Ascending aorta (tissue), 2 donors: ENCODE results near the gene TOMM70. TPM values are rescaled to one million over a fixed set of nuclear protein-coding genes. Genes with fewer than 3 reads are reported as not detected.
"Not testable (repeated sequence)": the region's sequence is repeated elsewhere in the genome, so short reads cannot be mapped to it uniquely, and the experiment has no call there.

Experiments used
- DNase-seq, 2 donors: peaks; one replicate each; pipeline ENCODE4 v3.0.0-alpha.2; 2019; ENCODE audit warnings: low spot score in 2 of 2
- H3K27ac ChIP-seq, 2 donors: fragments of 200-600 bp; sonication (generic); one replicate each; pipeline ENCODE4 v1.5.1; 2016 to 2017; ENCODE audit warnings: mild to moderate bottlenecking in 1 of 2
- H3K27me3 ChIP-seq: fragments of 200-600 bp; sonication (generic); one replicate; pipeline ENCODE4 v1.5.1; 2017
- H3K36me3 ChIP-seq, 2 donors: fragments of 200-600 bp; sonication (generic); one replicate each; pipeline ENCODE4 v1.5.1; 2016
- H3K4me1 ChIP-seq, 2 donors: fragments of 200-600 bp; sonication (generic); one replicate each; pipeline ENCODE4 v1.5.1; 2016 to 2017; ENCODE audit warnings: mild to moderate bottlenecking in 1 of 2
- H3K4me3 ChIP-seq, 2 donors: fragments of 200-600 bp; sonication (generic); one replicate each; pipeline ENCODE4 v1.5.1; 2016 to 2017; ENCODE audit warnings: mild to moderate bottlenecking in 1 of 2
- H3K9me3 ChIP-seq, 2 donors: fragments of 200-600 bp; sonication (generic); one replicate each; pipeline ENCODE4 v1.5.1; 2016
- CTCF ChIP-seq, 3 experiments: fragments of 200-600 bp in 2 of 3; fragments of 450-650 bp in 1 of 3; sonication (generic) in 2 of 3; IDR thresholded peaks; one replicate each; pipeline ENCODE4 v1.5.1; 2016 to 2019; ENCODE audit warnings: antibody characterized with exemption in 3 of 3, mild to moderate bottlenecking in 1 of 3, moderate library complexity in 1 of 3
- intact Hi-C: fragments of 100-400 bp; cut with DNase I; formaldehyde crosslinking; loops from one replicate; pipeline ENCODE4 v1.15.1; 2023
- total RNA-seq: library from RNA; depleted of rRNA; stranded (reverse); fragments of >200 nt; gene quantifications from one replicate; pipeline ENCODE4 v1.1.0, GENCODE V29; 2016

The TOMM70 gene
- total RNA-seq, 1 donor from 2014 or later, result 16.4 TPM

DNA sequence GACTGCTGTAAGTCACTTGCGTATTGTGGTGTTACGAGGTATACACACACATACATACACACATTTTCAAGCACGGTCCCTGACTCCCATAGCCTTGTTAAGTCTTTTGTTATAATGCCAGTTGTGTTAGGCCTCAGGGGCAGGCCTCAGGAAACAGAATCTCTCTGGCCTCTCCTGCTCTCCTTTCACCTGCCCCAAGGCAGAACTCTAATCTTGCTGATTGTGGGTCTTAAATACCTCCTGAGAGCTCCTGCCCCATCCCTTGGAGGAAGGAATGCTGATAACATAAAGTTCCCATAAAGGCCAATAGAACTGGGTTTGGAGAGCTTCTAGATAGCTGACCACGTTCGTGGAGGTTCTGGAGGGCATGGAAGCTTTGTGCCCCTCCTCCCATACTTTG lies 70.2 kb downstream of the TOMM70 start:
- Histone ChIP-seq H3K27me3 (no peaks in the 10 kb centered on the region), H3K4me3 (no peak overlapping the region), H3K4me1 (peaks cover 0 to 5% of the 10 kb centered on the region in 2 donors), H3K27ac (no peak overlapping the region), H3K36me3 (peaks cover 0 to 8% of the 10 kb centered on the region in 2 donors), H3K9me3 (no peaks in the 10 kb centered on the region)
- intact Hi-C loops, result no loop called here
- no peak for DNase-seq
- no peak for TF ChIP-seq CTCF (IDR thresholded peaks at IDR 0.05)

- intact Hi-C loops, result no loop called here
- TF ChIP-seq CTCF (IDR thresholded peaks at IDR 0.05), result no peak
Measured at GRCh38 chr3:100329800-100330489, 70.9 kb downstream of the TOMM70 start.

DNA sequence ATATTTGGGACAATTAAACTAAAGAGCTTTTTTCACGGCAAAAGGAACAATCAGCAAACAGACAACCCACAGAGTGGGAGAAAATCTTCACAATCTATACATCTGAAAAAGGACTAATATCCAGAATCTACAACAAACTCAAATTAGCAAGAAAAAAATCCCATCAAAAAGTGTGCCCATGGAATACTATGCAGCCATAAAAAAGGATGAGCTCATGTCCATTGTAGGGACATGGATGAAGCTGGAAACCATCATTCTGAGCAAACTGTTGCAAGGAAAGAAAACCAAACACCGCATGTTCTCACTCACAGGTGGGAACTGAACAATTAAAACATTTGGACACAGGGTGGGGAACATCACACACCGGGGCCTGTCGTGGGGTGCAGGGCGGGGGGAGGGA lies 73.5 kb downstream of the TOMM70 start:
- DNase-seq, H3K4me3 ChIP-seq, H3K27ac ChIP-seq, H3K36me3 ChIP-seq, intact Hi-C loops, H3K27me3 ChIP-seq, H3K4me1 ChIP-seq, H3K9me3 ChIP-seq: not testable (repeated sequence)

More at GRCh38 chr3:100329800-100330489, 70.9 kb downstream of the TOMM70 start:
- Histone ChIP-seq H3K27ac (no peak overlapping the region), H3K9me3 (no peaks in the 10 kb centered on the region), H3K4me1 (peaks cover 0 to 5% of the 10 kb centered on the region in 2 donors), H3K27me3 (no peaks in the 10 kb centered on the region), H3K36me3 (peaks cover 0 to 10% of the 10 kb centered on the region in 2 donors), H3K4me3 (no peak overlapping the region)
- no peak for DNase-seq

- intact Hi-C loops, result no loop called here
- no peak for TF ChIP-seq CTCF (IDR thresholded peaks at IDR 0.05)
- H3K27me3 ChIP-seq, result no peaks in the 10 kb centered on the region
- no peak for DNase-seq
- H3K9me3 ChIP-seq, result no peaks in the 10 kb centered on the region
- H3K27ac ChIP-seq, result no peak overlapping the region
- H3K4me1 ChIP-seq, result no peaks in the 10 kb centered on the region
- peaks cover 4 to 10% of the 10 kb centered on the region in 2 donors for H3K36me3 ChIP-seq
- no peak overlapping the region for H3K4me3 ChIP-seq
Measured at GRCh38 chr3:100325827-100326226, 75.1 kb downstream of the TOMM70 start.

GRCh38 chr3:100324044-100324443 lies 76.8 kb downstream of the TOMM70 start:
- TF ChIP-seq CTCF (IDR thresholded peaks at IDR 0.05), result no peak
- intact Hi-C loops, result no loop called here
- Histone ChIP-seq H3K36me3 (peaks cover 13 to 21% of the 10 kb centered on the region in 2 donors), H3K27me3 (no peaks in the 10 kb centered on the region), H3K4me1 (no peaks in the 10 kb centered on the region), H3K4me3 (no peak overlapping the region), H3K9me3 (no peaks in the 10 kb centered on the region), H3K27ac (no peak overlapping the region)
- no peak for DNase-seq

DNA sequence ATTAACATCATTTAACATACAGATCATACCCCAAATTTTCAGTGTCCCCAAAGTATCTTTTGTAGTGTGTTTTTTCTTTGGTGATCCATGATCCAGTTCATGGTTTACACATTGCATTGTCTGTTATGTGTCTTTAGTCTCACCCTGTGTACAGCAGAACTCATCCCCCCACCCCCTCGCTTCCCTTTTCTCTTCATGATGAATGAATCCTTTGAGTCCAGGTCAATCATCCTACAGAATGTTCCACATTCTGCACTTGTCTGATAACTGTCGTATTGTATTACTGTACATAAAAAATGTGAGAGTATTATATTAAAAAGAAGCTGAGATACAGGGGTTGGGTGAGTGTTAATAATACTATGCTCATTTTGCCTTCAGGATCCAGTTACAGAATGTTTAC lies 80.9 kb downstream of the TOMM70 start:
- Histone ChIP-seq H3K27ac (no peak overlapping the region), H3K36me3 (peaks cover 11 to 24% of the 10 kb centered on the region in 2 donors), H3K4me3 (no peak overlapping the region), H3K9me3 (no peaks in the 10 kb centered on the region), H3K27me3 (no peaks in the 10 kb centered on the region), H3K4me1 (peaks cover 0 to 3% of the 10 kb centered on the region in 2 donors)
- intact Hi-C loops, result no loop called here
- no peak for DNase-seq
- TF ChIP-seq CTCF (IDR thresholded peaks at IDR 0.05), result no peak
